HG02759 (cell line): ENCODE measurements around the gene MCU.

Source experiments
- ATAC-seq: cut with Tn5 transposase; IDR thresholded peaks from one replicate; pipeline ENCODE4 v1.9.1; 2021; ENCODE audit warnings: mild to moderate bottlenecking, moderate library complexity; ENCODE audit not compliant: unreplicated experiment

MCU gene

DNA sequence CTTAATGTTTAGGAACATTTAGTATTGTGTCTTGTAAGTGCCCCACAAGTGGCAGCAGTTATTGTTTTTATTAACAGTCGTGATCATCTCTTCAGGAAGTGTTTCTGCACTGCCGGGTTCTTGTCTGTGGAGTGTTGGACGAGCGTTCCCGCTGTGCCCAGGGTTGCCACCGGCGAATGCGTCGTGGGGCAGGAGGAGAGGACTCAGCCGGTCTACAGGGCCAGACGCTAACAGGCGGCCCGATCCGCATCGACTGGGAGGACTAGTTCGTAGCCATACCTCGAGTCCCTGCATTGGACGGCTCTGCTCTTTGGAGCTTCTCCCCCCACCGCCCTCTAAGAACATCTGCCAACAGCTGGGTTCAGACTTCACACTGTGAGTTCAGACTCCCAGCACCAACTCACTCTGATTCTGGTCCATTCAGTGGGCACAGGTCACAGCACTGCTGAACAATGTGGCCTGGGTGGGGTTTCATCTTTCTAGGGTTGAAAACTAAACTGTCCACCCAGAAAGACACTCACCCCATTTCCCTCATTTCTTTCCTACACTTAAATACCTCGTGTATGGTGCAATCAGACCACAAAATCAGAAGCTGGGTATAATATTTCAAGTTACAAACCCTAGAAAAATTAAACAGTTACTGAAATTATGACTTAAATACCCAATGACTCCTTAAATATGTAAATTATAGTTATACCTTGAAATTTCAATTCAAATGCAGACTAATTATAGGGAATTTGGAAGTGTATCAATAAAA lies 240.5 kb downstream of the MCU start:
- no peak for ATAC-seq

DNA sequence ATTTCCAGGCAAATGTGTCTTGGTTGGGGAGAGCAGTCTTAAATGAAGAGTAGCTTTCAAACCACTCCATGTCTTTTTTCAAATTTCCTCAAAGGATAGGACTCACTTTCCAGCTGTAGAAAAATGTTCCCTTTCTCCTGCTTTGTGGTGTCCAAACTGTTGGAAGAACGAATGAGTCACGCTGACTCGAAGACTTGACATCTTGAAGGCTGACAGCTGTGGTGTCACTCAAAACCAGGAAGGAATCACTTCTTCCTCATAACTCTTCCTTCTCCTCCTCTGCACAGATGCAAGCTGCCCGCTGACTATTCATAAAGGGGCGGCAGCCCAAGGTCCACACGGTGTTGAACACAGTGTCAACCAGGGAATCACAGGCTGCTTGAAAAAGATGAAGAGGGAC lies 243.4 kb downstream of the MCU start:
- no peak for ATAC-seq
